Transverse colon (tissue), 4 donors: ENCODE data around the gene MYH7. TPM values are rescaled to one million over a fixed set of nuclear protein-coding genes. Genes with fewer than 3 reads are reported as not detected.

Source experiments
- DNase-seq: peaks from one replicate; pipeline ENCODE4 v3.0.0-alpha.2; 2019
- H3K27ac ChIP-seq, 4 donors: fragments of 200-600 bp; sonication (generic); 2 replicates each; pipeline ENCODE4 v1.5.1; 2016 to 2018; ENCODE audit warnings: inconsistent platforms in 4 of 4
- H3K27me3 ChIP-seq: fragments of 200-600 bp; sonication (generic); 2 replicates; pipeline ENCODE4 v1.5.1; 2017; ENCODE audit warnings: inconsistent platforms
- H3K36me3 ChIP-seq, 4 donors: fragments of 200-600 bp; sonication (generic); 2 replicates each; pipeline ENCODE4 v1.5.1; 2017 to 2019; ENCODE audit warnings: inconsistent platforms in 4 of 4
- H3K4me1 ChIP-seq, 4 donors: fragments of 200-600 bp; sonication (generic); 2 replicates each; pipeline ENCODE4 v1.5.1; 2017 to 2020; ENCODE audit warnings: inconsistent platforms in 4 of 4
- H3K4me3 ChIP-seq, 4 donors: fragments of 200-600 bp; sonication (generic); 1 replicate in 1 of 4; 2 replicates in 3 of 4; pipeline versions ENCODE4 v1.5.1 to v1.6.1; 2017 to 2019; ENCODE audit warnings: inconsistent platforms in 4 of 4
- H3K9me3 ChIP-seq, 2 donors: fragments of 200-600 bp; sonication (generic); 2 replicates each; pipeline ENCODE4 v1.5.1; 2017 to 2019; ENCODE audit warnings: inconsistent platforms in 2 of 2
- CTCF ChIP-seq, 5 experiments: fragments of 200-600 bp in 3 of 5; fragments of 450-650 bp in 2 of 5; sonication (generic) in 3 of 5; IDR thresholded peaks; 1 replicate in 2 of 5; 2 replicates in 3 of 5; pipeline ENCODE4 v1.5.1; 2016 to 2017; ENCODE audit warnings: antibody characterized with exemption in 5 of 5, inconsistent platforms in 3 of 5, mild to moderate bottlenecking in 2 of 5, moderate library complexity in 1 of 5
- EP300 ChIP-seq: sonication (generic); formaldehyde crosslinking; IDR thresholded peaks from one replicate; pipeline ENCODE4 v1.6.1; 2017; ENCODE audit warnings: antibody characterized with exemption, low read depth
- POLR2A ChIP-seq: fragments of 450-650 bp; IDR thresholded peaks from one replicate; pipeline ENCODE4 v1.6.1; 2016; ENCODE audit warnings: antibody characterized with exemption, mild to moderate bottlenecking, moderate library complexity
- POLR2AphosphoS5 ChIP-seq, 3 donors: sonication (generic); formaldehyde crosslinking; IDR thresholded peaks; one replicate each; pipeline ENCODE4 v1.6.1; 2016; ENCODE audit warnings: antibody characterized with exemption in 3 of 3
- WGBS, 2 donors: methylation state at CpG; one replicate each; pipeline ENCODE4 v1.1.5; 2018; ENCODE audit warnings: low coverage in 1 of 2; 5-methylcytosine and 5-hydroxymethylcytosine counted together
- in situ Hi-C, 4 donors: fragments of 200-750 bp; cut with MboI; loops; one replicate each; pipeline versions ENCODE4 v1.15.0 to v1.15.1; 2017; ENCODE audit warnings: low sequenced_read_pairs in 3 of 4, low pct_ligation_motif_present in 1 of 4, low pct_unique_long_range_greater_than_20kb in 1 of 4
- intact Hi-C: fragments of 100-400 bp; cut with DNase I; formaldehyde crosslinking; loops from one replicate; pipeline ENCODE4 v1.15.1; 2023; ENCODE audit warnings: low total_unique reads
- total RNA-seq, 4 donors: library from RNA; depleted of rRNA; stranded (reverse); fragments of >200 nt; gene quantifications; one replicate each; pipeline ENCODE4 v1.1.0, GENCODE V29; 2016

The MYH7 gene
- total RNA-seq, 4 donors from 2014 or later, result 0.64 to 2.9 TPM; not detected in 2

DNA sequence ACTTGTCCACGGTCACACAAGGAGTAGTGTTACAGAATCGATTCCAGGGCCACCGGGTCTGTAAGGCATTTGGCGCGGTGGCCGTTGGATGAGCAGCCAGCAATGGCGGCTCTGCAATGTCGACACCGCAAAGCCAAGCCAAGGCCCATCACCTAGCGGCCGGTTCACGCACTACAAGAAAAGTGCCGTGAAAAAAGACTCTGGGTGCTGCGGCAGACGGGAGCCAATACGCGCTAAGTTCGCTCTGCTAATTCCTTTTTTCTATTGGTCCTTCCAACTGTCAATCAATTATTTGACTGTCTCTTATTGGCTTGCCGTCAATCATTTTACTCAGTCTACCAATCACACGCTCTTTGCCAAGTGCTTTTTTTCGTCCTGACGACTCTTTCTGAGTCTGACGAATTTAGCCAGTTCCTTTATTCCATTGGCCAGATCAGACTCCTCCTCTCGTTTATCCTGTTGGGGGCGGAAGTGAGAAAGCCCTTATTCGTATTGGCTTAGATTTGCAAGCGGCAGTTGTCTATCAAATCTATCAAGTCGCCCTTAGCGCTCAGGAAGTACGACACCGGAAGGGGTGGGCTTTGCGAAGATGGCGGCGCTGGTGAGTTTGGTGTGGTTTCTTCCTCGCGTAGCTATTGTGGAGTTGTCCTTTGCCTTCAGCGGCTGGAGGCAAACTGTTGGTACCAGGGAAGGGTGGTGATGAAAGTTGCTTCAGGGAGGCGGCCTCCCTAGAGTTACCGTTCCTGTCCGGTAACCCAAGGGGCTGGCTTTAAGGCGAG is 33.9 kb upstream of the MYH7 start, which contains the start of gene NGDN:
Gene NGDN (plus strand): TSS at position 577 of the 779 bp plus-strand sequence. CDS start 13 bp downstream, at position 590.
- Histone ChIP-seq H3K36me3 (peaks cover 0 to 30% (median 12%) of the 10 kb centered on the region in 4 donors), H3K9me3 (no peaks in the 10 kb centered on the region), H3K4me1 (peaks cover 0 to 8% (median 5%) of the 10 kb centered on the region in 4 donors), H3K4me3 (peak within 1 kb of the TSS; percentile 71 to 99 (median 78)), H3K27ac (peak within 1 kb of the TSS; percentile 78 to 93 (median 82)), H3K27me3 (no peaks in the 10 kb centered on the region)
- in situ Hi-C loops (no loop called here), intact Hi-C loops (no loop called here)
- peak; percentile 92 for DNase-seq
- WGBS, 2 donors, result 0 to 6% methylated on average over 9 to 41 of the region's 41 CpGs
- TF ChIP-seq POLR2A (peak; percentile 78), EP300 (no peak), CTCF (IDR thresholded peaks at IDR 0.05) (peak; percentile 72 to 97 (median 78)), POLR2AphosphoS5 (IDR thresholded peaks at IDR 0.05) (peak; percentile 74 to 89 (median 86))

DNA sequence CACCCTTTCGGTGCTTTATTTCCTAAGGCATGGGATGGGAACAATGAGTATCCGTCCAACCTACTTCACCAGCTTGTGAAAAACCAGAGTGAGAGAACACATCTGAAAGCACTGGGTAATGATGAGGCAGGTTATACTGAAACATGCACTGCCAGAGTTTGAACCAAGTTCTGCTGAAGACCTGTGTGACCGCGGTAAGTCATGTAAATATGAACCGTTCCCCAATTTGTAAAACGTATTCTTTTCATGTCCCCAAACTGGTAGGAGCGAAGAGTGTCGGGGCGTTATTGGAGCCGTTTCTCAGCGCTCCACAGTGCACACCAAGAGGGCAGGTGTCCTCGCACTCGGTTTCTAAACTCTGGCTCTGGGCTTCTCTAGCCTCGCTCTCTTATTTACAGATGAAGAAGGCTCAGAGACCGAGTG is 33.3 kb upstream of the MYH7 start:
- peak overlapping the region in 3 of 4 donors; percentile 26 to 99 (median 71) for H3K4me3 ChIP-seq
- H3K9me3 ChIP-seq, result no peaks in the 10 kb centered on the region
- DNase-seq, result no peak
- no peak for TF ChIP-seq POLR2A
- no peak for TF ChIP-seq EP300
- TF ChIP-seq CTCF (IDR thresholded peaks at IDR 0.05), result no peak
- no peak for TF ChIP-seq POLR2AphosphoS5 (IDR thresholded peaks at IDR 0.05)
- H3K27ac ChIP-seq, result peak overlapping the region; percentile 78 to 93 (median 82)
- no peaks in the 10 kb centered on the region for H3K27me3 ChIP-seq
- WGBS, 2 donors, result 76 to 79% methylated on average over 8 to 15 of the region's 15 CpGs
- intact Hi-C loops, result no loop called here
- H3K4me1 ChIP-seq, result peaks cover 0 to 8% (median 5%) of the 10 kb centered on the region in 4 donors
- in situ Hi-C loops, result no loop called here
- peaks cover 0 to 26% (median 9%) of the 10 kb centered on the region in 4 donors for H3K36me3 ChIP-seq

DNA sequence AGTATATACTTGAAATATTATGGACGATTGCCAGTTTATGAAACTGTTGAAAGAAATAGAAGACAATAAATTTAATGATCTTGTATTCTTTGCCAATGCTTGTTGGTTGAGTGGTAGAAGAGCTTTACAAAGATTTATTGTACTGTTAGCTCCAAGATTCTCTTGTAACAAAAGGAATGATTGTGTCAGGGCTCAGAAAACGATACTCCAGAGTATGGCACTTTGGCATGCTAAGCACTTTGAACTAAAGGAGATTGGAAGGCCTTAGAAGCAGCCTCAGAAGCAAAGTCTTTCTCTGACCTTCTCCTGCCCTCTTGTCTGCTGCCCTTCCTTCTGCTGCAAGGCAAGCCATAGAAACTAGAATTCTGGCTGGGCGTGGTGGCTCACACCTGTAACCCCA is 29.8 kb upstream of the MYH7 start:
- TF ChIP-seq CTCF (IDR thresholded peaks at IDR 0.05) (no peak), POLR2A (no peak), EP300 (no peak), POLR2AphosphoS5 (IDR thresholded peaks at IDR 0.05) (no peak)
- Histone ChIP-seq H3K4me1 (peaks cover 0 to 5% (median 4%) of the 10 kb centered on the region in 4 donors), H3K4me3 (no peak overlapping the region), H3K9me3 (no peaks in the 10 kb centered on the region), H3K36me3 (no peaks in the 10 kb centered on the region), H3K27ac (no peak overlapping the region), H3K27me3 (no peaks in the 10 kb centered on the region)
- intact Hi-C loops (no loop called here), in situ Hi-C loops (no loop called here)
- no peak for DNase-seq
- 57 to 73% methylated on average over 2 to 3 of the region's 3 CpGs for WGBS, 2 donors

DNA sequence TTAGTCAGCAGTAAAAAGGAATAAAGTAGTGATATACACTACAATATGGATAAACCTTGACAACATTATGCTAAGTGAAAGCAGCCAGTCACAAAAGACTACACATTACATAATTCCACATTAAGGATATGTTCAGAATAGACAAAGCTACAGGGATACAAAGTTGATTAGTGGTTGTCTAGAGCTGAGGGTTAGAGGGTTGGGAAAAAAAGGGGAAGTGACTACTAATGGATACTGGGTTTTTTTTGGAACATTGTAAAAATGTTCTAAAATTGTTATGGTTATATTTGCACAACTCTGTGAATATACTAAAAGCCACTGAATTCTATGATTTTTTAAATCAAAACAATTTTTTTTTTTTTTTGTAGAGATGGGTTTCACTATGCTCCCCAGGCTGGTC is 29.2 kb upstream of the MYH7 start:
- TF ChIP-seq POLR2AphosphoS5 (IDR thresholded peaks at IDR 0.05), result no peak
- no peak for TF ChIP-seq EP300
- no peak for TF ChIP-seq CTCF (IDR thresholded peaks at IDR 0.05)
- no peak for TF ChIP-seq POLR2A
- no peaks in the 10 kb centered on the region for H3K4me1 ChIP-seq
- no peaks in the 10 kb centered on the region for H3K36me3 ChIP-seq
- in situ Hi-C loops, result no loop called here
- no peaks in the 10 kb centered on the region for H3K9me3 ChIP-seq
- no peaks in the 10 kb centered on the region for H3K27me3 ChIP-seq
- intact Hi-C loops, result no loop called here
- H3K27ac ChIP-seq, result no peak overlapping the region
- no peak for DNase-seq
- H3K4me3 ChIP-seq, result no peak overlapping the region
